ENCODE measurements around the gene HEG1.

HEG1 gene

DNA sequence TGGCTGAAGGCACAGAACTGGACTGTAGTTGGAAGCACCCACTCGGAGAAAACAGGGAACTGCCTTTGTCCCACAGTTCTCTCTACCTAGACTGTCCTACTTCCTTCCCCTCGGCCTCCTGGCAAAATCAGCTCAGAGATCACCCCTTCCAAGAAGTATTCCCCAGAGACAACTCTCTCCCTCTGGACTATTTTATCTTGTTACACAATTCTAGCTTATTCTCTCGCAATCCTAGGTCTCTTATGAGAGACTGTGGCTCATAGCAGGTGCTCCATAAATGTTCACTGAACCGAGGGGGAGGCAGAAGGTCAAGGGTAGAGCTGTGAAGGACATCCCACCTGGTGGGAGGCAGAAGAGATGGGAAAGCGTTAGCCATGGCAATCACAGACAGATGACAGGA, 10.6 kb downstream of the HEG1 start:
- DNase-seq, result no peak

- DNase-seq, result no peak
These were observed 12.1 kb downstream of the HEG1 start for GRCh38 chr3:125043599-125044151.

DNA sequence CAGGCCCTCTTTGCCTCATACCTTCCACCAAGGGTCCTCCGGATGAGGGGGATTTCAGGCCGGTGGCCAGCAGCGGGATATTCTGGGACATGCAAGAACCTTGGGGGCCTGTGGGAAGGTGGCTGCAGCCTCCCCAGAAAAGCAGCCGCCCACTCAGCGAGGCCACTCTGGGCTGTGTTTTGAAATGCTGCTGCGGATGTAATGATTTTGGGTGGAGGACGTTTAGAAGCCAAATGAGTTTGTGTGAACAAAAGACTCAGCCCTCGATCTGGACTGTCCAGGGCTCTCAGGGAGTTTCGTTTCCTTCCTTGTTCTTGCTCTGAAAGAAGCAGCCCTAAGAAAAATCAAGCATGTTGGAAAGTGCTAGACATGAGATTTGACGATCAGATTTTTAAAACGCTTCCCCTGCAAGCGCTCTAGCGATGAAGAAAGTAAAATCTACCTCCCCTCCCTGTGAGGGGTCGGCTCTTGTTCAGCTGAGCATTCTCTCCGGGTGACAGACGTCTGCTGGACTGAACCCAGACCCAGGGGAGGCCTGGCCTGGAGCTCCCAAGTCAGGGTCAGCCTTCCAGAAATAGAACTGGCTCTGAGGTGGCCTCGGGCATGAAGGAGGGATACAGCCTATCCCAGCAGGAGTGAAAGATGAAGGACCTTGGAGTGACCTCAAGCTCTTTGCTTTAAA, 12.9 kb downstream of the HEG1 start:
- DNase-seq, result no peak

DNA sequence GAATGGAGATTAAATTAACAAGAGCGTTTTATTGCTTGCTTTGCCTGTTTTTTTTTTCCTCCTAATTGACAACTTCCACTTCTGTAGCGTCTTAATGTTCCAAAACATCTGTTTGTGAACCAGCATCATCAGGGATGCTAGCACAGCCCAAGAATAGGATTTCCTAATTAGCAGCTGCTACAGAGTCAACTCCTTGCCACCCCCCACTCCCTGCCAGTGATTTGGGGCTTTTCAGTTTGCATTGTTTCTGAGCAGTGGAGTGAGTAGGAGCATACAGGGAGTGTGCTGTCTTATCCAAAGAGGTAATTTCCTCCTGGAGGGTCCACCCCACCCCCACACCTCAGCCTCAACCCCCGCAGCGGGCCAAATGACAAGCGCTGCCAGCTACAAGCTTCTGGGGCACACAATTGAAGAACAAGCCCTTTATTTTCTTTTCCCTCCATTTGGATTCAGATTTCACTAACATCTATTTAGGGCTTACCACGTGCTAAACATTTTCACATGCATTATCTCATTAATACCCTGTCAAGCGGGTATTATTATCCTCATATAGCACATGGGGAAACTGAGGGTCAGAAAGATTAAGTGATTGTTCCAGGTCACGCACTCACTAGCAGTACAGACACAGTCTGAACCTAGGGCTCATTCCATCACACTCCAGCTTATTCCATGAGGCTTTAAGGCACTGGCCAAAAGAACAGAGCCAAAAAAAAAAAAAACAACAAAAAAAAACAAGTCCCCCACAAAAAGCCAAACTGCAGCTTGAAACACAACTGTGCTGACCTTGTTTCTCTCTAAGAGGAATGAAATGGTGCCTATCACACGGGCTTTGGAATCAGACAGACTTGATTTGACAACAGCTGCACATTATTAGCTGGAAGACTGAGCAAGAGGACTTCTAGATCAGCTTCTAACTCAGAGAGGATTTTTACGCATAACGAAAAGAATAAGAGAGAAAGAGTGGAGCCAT, 16.4 kb downstream of the HEG1 start:
- no peak for DNase-seq

GRCh38 chr3:125037498-125038150, 18.2 kb downstream of the HEG1 start:
- DNase-seq, result no peak

GRCh38 chr3:125035217-125035616, 20.6 kb downstream of the HEG1 start:
- no peak for DNase-seq

- no peak for DNase-seq
These were observed 22.2 kb downstream of the HEG1 start for GRCh38 chr3:125033616-125034015.

GRCh38 chr3:125033135-125033534, 22.7 kb downstream of the HEG1 start:
- DNase-seq, result no peak

DNA sequence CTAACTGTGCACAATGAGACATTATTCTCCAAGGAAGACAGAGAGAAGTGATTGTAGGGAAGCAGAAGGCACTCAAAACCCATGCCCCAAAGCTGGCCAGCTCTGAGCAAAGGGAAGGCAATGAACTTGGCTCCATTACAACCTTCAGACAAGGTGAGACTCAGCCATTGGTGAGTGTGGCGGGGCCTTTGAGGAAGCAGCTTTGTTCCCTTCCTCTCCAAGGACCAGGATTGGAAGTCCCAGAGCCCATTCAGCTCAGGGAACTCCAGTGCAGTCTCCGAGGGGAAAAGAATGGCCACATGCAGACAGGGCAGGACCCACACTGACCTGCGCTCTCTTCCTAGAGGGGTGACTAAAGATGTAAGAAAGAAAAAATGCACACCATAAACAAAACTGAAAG, 23.1 kb downstream of the HEG1 start:
- no peak for DNase-seq

DNA sequence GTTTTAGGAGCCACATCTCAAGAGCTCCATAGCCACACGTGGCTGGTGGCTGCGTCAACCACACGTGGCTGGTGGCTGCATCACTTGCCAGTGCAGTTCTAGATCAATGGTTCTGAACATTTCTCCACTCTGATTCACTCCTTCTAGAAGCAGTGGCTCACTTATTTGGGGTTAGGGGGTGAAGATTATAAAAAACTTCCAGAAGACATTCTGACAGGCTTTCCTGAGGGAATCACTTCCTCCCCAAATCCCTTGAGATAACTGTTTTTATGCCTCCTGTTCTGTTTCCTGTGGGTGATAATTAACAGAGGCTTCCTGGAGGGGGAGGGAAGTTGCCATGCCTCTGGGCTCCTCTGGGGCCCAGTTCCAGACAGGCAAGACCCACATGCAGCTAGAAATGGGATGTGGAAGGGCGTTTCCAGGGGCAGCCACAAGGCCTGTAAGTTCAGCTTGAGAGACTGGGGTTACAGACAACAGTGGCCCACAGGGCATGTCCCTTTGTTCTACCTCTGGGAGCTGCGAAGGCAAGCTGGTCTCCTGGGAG, 23.6 kb downstream of the HEG1 start:
- DNase-seq, result peak; percentile 49

- DNase-seq, result no peak
These were observed 24.3 kb downstream of the HEG1 start for GRCh38 chr3:125031544-125031943.

DNA sequence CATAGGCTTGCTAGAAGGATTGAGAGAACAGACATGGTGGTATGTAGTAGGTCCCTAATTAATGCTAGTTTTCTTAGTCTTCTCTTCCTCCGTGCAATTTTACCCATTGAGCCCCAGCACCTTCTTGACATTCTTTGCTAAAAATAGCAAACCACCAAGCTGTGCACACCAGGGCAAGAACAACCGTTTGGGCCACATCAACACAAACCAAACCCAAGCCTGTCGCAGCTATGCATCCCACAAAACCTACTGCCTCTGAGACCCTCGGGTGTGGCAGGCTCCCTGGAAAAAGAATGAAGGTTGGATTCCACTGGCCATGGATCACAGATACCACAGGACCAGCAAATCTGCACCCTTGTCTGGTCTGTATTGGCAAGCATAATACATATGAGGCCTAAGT, 27.1 kb downstream of the HEG1 start:
- DNase-seq, result peak; percentile 18

DNA sequence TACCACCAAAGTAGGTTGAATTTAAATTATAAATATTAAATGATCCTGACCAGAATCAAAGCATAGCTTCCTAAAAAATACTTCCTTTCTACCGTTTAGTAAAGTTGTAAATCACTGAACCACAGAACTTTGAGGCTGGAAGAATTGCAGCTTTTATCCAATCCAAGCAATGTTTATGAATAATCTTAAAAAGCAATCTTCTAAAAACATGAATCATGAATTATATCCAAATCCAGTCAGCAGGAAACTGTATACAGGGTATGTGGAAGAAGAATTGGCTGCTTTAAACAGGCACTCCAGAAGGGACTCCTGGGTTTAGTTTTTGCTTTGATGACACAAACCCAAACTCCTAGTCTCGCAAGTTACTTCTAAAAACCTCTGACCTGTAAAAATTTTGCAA, 30.2 kb downstream of the HEG1 start:
- peak; percentile 25 for DNase-seq

DNA sequence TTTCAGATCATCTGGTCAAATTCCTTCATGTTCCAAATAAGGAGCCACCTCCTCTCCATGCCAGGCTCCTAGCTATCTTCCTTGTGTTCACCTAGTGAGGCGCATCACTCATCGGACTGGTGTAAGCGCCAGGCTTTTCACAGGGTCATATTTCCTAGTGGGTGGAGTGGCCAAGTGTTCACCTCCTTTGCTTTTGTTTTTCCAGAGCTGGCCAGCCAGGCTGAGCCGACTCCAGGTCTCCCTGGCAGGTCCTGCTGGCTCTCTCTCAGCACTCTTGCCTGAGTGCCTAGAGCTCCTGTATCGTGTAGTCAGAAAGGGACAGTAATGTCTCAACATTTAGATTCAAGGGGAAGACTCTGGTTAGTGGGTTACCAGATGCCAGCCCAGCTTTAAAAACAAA, 31.0 kb downstream of the HEG1 start:
- no peak for DNase-seq

DNA sequence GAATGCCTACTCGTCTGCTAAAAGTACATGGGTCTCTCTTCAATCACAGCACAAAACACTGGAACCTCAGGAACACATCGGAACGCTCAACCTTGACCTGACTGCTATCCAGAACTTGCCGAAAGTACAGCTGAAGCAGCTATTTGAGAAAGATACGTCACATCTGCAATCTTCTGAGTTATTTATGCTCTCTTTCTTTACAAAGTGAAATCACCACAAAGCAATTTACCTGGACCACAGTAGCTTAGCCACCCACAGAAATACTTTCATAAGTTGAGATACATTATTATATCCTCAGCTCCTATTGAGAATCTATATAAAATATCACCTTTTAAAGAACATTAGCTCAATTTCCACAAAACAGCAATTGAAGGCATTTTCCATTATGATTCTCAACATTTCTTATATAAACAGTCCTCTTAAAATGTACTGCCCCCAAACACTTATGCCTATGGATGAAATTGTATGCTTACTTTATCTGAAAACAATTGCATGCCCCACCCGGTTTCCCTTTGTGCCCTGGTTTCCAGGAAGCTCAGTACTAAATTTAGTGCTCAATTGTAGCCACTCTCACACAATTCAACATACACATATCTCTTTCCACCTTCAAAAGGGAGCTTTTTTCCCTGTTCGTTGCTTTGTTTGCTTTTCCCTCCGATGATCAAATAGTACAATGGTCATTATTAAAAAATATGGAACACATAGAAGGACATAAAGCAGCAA, 31.8 kb downstream of the HEG1 start:
- no peak for DNase-seq

DNA sequence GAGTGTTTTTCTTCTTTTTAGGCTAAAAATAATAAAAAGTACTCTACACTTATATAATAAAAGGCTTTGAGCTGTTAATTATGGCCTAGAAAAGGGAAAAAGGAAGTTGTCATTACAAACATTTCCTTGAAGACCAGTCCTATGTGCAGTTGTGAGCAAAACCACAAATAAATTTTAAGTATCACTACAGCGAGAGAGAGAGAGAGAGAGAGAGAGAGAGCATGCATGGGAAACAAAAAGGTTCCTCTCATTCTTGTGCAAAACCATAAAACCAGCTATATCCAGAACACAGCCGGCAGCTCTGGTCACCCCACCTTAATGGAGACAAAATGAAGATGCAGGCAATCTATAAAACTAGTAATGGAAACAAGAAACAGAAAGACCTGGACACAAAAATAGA, 33.6 kb downstream of the HEG1 start:
- DNase-seq, result no peak

- no peak for DNase-seq
These were observed 36.5 kb downstream of the HEG1 start for GRCh38 chr3:125019271-125019670.

DNA sequence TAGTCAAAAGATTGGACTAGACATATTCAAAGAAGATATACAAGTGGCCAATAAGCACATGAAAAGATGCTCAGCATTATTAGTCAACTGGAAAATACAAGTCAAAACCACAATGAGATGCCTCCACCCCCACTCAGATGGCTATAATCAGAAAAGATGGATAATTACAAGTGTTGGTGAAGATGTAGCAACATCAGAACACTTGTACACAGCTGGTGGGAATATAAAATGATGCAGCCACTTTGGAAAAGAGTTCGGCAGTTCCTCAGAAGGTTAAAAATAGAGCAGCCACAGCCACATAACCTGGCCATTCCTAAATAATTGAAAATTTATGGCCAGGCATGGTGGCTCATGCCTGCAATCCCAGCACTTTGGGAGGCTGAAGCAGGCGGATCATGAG, 38.4 kb downstream of the HEG1 start:
- no peak for DNase-seq

- DNase-seq, result no peak
These were observed 41.1 kb downstream of the HEG1 start for GRCh38 chr3:125014570-125015179.

GRCh38 chr3:125013095-125013494, 42.7 kb downstream of the HEG1 start:
- DNase-seq, result no peak

- no peak for DNase-seq
These were observed 43.9 kb downstream of the HEG1 start for GRCh38 chr3:125011941-125012340.

DNA sequence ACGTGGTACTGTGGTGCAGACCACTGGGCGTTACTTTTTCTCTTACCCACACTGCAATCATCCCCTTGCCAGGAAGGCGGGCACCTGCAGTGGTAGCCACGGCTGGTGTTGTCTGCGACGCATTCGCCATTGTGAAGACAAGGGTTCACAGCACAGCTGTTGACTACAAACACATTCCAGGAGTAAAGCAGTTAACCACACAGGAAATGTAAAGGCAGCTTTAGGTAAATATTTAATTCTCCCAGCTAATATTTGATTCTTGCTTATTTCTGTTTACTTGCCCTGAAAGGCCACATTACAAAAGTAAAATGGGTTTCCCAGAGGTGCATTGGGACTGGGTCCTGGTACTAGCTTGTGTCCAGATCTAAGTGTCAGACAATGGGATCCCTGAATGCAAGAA, 45.4 kb downstream of the HEG1 start:
- DNase-seq, result no peak
